ENCODE results near the gene DRD3.

- no peak for TF ChIP-seq EZH2phosphoT487 (IDR thresholded peaks at IDR 0.05; ENCODE audit: unreplicated experiment)
- no peak for TF ChIP-seq CTCF (conservative IDR thresholded peaks at IDR 0.05; ENCODE audit: low read depth in 2 of 2)
- no peak for TF ChIP-seq POLR2AphosphoS5 (IDR thresholded peaks at IDR 0.05; ENCODE audit: low read depth)
- no peak for TF ChIP-seq EZH2 (IDR thresholded peaks at IDR 0.05; ENCODE audit: low read depth, unreplicated experiment)
- TF ChIP-seq, protein P1, sequence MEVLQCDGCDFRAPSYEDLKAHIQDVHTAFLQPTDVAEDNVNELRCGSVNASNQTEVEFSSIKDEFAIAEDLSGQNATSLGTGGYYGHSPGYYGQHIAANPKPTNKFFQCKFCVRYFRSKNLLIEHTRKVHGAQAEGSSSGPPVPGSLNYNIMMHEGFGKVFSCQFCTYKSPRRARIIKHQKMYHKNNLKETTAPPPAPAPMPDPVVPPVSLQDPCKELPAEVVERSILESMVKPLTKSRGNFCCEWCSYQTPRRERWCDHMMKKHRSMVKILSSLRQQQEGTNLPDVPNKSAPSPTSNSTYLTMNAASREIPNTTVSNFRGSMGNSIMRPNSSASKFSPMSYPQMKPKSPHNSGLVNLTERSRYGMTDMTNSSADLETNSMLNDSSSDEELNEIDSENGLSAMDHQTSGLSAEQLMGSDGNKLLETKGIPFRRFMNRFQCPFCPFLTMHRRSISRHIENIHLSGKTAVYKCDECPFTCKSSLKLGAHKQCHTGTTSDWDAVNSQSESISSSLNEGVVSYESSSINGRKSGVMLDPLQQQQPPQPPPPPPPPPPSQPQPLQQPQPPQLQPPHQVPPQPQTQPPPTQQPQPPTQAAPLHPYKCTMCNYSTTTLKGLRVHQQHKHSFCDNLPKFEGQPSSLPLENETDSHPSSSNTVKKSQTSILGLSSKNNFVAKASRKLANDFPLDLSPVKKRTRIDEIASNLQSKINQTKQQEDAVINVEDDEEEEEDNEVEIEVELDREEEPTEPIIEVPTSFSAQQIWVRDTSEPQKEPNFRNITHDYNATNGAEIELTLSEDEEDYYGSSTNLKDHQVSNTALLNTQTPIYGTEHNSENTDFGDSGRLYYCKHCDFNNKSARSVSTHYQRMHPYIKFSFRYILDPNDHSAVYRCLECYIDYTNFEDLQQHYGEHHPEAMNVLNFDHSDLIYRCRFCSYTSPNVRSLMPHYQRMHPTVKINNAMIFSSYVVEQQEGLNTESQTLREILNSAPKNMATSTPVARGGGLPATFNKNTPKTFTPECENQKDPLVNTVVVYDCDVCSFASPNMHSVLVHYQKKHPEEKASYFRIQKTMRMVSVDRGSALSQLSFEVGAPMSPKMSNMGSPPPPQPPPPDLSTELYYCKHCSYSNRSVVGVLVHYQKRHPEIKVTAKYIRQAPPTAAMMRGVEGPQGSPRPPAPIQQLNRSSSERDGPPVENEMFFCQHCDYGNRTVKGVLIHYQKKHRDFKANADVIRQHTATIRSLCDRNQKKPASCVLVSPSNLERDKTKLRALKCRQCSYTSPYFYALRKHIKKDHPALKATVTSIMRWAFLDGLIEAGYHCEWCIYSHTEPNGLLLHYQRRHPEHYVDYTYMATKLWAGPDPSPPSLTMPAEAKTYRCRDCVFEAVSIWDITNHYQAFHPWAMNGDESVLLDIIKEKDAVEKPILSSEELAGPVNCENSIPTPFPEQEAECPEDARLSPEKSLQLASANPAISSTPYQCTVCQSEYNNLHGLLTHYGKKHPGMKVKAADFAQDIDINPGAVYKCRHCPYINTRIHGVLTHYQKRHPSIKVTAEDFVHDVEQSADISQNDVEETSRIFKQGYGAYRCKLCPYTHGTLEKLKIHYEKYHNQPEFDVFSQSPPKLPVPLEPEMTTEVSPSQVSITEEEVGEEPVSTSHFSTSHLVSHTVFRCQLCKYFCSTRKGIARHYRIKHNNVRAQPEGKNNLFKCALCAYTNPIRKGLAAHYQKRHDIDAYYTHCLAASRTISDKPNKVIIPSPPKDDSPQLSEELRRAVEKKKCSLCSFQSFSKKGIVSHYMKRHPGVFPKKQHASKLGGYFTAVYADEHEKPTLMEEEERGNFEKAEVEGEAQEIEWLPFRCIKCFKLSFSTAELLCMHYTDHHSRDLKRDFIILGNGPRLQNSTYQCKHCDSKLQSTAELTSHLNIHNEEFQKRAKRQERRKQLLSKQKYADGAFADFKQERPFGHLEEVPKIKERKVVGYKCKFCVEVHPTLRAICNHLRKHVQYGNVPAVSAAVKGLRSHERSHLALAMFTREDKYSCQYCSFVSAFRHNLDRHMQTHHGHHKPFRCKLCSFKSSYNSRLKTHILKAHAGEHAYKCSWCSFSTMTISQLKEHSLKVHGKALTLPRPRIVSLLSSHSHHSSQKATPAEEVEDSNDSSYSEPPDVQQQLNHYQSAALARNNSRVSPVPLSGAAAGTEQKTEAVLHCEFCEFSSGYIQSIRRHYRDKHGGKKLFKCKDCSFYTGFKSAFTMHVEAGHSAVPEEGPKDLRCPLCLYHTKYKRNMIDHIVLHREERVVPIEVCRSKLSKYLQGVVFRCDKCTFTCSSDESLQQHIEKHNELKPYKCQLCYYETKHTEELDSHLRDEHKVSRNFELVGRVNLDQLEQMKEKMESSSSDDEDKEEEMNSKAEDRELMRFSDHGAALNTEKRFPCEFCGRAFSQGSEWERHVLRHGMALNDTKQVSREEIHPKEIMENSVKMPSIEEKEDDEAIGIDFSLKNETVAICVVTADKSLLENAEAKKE (CRISPR knock-in tag; IDR thresholded peaks at IDR 0.05) = no peak
- TF ChIP-seq STAT1 (IDR thresholded peaks at IDR 0.05; ENCODE audit: unreplicated experiment) = no peak
- TF ChIP-seq, protein P2, sequence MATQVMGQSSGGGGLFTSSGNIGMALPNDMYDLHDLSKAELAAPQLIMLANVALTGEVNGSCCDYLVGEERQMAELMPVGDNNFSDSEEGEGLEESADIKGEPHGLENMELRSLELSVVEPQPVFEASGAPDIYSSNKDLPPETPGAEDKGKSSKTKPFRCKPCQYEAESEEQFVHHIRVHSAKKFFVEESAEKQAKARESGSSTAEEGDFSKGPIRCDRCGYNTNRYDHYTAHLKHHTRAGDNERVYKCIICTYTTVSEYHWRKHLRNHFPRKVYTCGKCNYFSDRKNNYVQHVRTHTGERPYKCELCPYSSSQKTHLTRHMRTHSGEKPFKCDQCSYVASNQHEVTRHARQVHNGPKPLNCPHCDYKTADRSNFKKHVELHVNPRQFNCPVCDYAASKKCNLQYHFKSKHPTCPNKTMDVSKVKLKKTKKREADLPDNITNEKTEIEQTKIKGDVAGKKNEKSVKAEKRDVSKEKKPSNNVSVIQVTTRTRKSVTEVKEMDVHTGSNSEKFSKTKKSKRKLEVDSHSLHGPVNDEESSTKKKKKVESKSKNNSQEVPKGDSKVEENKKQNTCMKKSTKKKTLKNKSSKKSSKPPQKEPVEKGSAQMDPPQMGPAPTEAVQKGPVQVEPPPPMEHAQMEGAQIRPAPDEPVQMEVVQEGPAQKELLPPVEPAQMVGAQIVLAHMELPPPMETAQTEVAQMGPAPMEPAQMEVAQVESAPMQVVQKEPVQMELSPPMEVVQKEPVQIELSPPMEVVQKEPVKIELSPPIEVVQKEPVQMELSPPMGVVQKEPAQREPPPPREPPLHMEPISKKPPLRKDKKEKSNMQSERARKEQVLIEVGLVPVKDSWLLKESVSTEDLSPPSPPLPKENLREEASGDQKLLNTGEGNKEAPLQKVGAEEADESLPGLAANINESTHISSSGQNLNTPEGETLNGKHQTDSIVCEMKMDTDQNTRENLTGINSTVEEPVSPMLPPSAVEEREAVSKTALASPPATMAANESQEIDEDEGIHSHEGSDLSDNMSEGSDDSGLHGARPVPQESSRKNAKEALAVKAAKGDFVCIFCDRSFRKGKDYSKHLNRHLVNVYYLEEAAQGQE (IDR thresholded peaks at IDR 0.05; ENCODE audit: unreplicated experiment) = no peak
- no peak for TF ChIP-seq CREB1 (CRISPR knock-in tag; IDR thresholded peaks at IDR 0.05; ENCODE audit: low read depth)
- no peak for TF ChIP-seq NANOG (IDR thresholded peaks at IDR 0.05; ENCODE audit: borderline replicate concordance)
- no peak for TF ChIP-seq ZNF331 (CRISPR knock-in tag; IDR thresholded peaks at IDR 0.05; ENCODE audit: low read depth)
- TF ChIP-seq ETS1 (IDR thresholded peaks at IDR 0.05) = no peak
- TF ChIP-seq ZNF114 (CRISPR knock-in tag; IDR thresholded peaks at IDR 0.05) = no peak
- TF ChIP-seq JUNB (IDR thresholded peaks at IDR 0.05; ENCODE audit: unreplicated experiment) = no peak
Observed at GRCh38 chr3:114218006-114218405, 39.2 kb upstream of the DRD3 start.
